Ishikawa (cell line): ENCODE measurements around the gene FNBP1.

Source experiments
- CEBPB ChIP-seq: IDR thresholded peaks from 2 replicates; pipeline ENCODE4 v1.6.1; 2012
- CREB1 ChIP-seq: IDR thresholded peaks from 2 replicates; pipeline ENCODE4 v1.6.1; 2012; ENCODE audit warnings: low read depth
- EGR1 ChIP-seq: IDR thresholded peaks from 2 replicates; pipeline ENCODE4 v1.6.1; 2012
- EP300 ChIP-seq: IDR thresholded peaks from 2 replicates; pipeline ENCODE4 v1.6.1; 2012; ENCODE audit warnings: borderline replicate concordance
- FOXM1 ChIP-seq: IDR thresholded peaks from 2 replicates; pipeline ENCODE4 v1.6.1; 2012; ENCODE audit warnings: low read depth, borderline replicate concordance
- MAX ChIP-seq: IDR thresholded peaks from 2 replicates; pipeline ENCODE4 v1.6.1; 2012
- NFIC ChIP-seq: IDR thresholded peaks from 2 replicates; pipeline ENCODE4 v1.6.1; 2012
- RAD21 ChIP-seq: IDR thresholded peaks from 2 replicates; pipeline ENCODE4 v1.6.1; 2012; ENCODE audit warnings: low read depth
- REST ChIP-seq: IDR thresholded peaks from 2 replicates; pipeline ENCODE4 v1.6.1; 2012; ENCODE audit warnings: low read depth, mild to moderate bottlenecking
- TAF1 ChIP-seq: IDR thresholded peaks from 2 replicates; pipeline ENCODE4 v1.6.1; 2012; ENCODE audit warnings: low read depth, mild to moderate bottlenecking
- TCF12 ChIP-seq: IDR thresholded peaks from 2 replicates; pipeline ENCODE4 v1.6.1; 2012; ENCODE audit warnings: low read depth
- TEAD4 ChIP-seq: IDR thresholded peaks from 2 replicates; pipeline ENCODE4 v1.6.1; 2012
- USF1 ChIP-seq: IDR thresholded peaks from 2 replicates; pipeline ENCODE4 v1.6.1; 2012
- YY1 ChIP-seq: IDR thresholded peaks from 2 replicates; pipeline ENCODE4 v1.6.1; 2012; ENCODE audit warnings: low read depth
- ZBTB7A ChIP-seq: IDR thresholded peaks from 2 replicates; pipeline ENCODE4 v1.6.1; 2012; ENCODE audit warnings: low read depth

Gene FNBP1

DNA sequence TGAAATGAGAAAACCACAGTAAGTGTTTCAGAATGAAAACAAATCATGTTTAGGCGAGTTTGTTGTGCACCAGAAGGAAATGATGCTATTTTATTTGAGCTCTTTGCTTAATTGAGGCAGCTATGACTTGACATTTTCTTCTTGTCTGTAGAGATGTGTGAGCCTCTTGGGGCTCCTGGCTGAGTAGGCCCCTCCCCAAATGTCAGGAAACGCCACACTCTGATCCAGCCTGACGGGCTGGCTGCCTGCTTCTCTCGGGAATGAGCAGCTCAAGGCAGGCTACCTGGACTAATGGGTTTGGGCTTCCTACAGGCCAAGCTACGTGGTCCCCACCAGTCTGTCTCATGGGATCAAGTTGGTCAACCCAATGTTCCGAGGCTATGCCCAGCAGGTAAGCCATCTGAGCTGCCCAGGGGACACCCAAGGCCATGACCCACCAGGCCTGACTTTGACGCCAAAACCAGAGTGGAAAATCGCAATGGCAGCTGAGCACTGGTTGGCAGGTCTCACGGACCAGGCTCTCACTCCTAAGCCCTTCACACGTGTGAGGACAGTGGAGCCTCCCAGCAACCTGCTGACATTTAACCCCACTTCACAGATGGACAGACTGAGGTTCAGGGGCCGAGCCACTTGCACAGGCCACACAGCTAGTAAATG lies 177.9 kb downstream of the FNBP1 start:
- TF ChIP-seq YY1 (no peak), TEAD4 (no peak), EGR1 (no peak), CEBPB (no peak), NFIC (no peak), TCF12 (no peak), MAX (no peak), ZBTB7A (no peak), CREB1 (no peak)

- no peak for TF ChIP-seq EP300
- no peak for TF ChIP-seq CREB1
- TF ChIP-seq REST = no peak
- TF ChIP-seq FOXM1 = no peak
These were observed 179.8 kb downstream of the FNBP1 start for GRCh38 chr9:129863059-129863690.

DNA sequence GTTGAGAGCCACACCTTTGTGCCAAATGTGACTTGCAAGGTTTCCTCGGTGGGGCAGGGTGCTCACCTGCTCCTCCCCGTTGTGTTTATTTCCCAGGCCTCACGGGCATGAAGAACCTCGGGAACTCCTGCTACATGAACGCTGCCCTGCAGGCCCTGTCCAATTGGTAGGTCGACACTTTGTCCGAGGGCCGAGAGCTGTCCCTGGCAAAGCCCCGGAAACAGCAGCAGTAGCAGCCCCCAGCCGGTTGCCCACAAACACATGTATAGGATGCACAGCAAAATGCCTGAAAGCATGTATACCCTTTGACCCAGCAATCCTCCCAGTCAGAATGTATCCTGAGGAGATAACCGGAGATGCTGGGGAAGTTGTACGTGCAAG lies 181.6 kb downstream of the FNBP1 start:
- TF ChIP-seq EGR1 (no peak), USF1 (no peak), FOXM1 (no peak), NFIC (no peak), CREB1 (no peak), EP300 (no peak), TCF12 (no peak), CEBPB (no peak), REST (no peak), RAD21 (no peak), TEAD4 (no peak), MAX (no peak), ZBTB7A (no peak)

- no peak for TF ChIP-seq ZBTB7A
- TF ChIP-seq NFIC = no peak
- no peak for TF ChIP-seq RAD21
- TF ChIP-seq MAX = no peak
- TF ChIP-seq EP300 = no peak
- TF ChIP-seq REST = no peak
- no peak for TF ChIP-seq TEAD4
- no peak for TF ChIP-seq USF1
- no peak for TF ChIP-seq EGR1
- TF ChIP-seq CREB1 = no peak
- no peak for TF ChIP-seq FOXM1
- no peak for TF ChIP-seq TAF1
- no peak for TF ChIP-seq TCF12
- TF ChIP-seq YY1 = no peak
- TF ChIP-seq CEBPB = no peak
These were observed 182.1 kb downstream of the FNBP1 start for GRCh38 chr9:129860653-129861446.
